ENCODE results near the gene MXRA8.

GRCh38 chr1:1330366-1331067 lies 27.8 kb downstream of the MXRA8 start:
- no peak for TF ChIP-seq MAX (IDR thresholded peaks at IDR 0.05; ENCODE audit: insufficient read depth, insufficient read length)
- no peak for TF ChIP-seq FOS (IDR thresholded peaks at IDR 0.05; ENCODE audit: borderline replicate concordance, insufficient read depth, low read length)
- no peak for TF ChIP-seq POLR2A (IDR thresholded peaks at IDR 0.05; ENCODE audit: low read depth, low read length)
- no peak for TF ChIP-seq CTCF (IDR thresholded peaks at IDR 0.05; ENCODE audit: extremely low read depth in 1 of 2, insufficient read depth in 1 of 2, low read depth in 1 of 2, low read length in 2 of 2)
- TF ChIP-seq POLR2AphosphoS5 (IDR thresholded peaks at IDR 0.05; ENCODE audit: insufficient read depth, low read depth, low read length) = no peak
- no peak for TF ChIP-seq JUN (IDR thresholded peaks at IDR 0.05; ENCODE audit: borderline replicate concordance, insufficient read depth, insufficient read length, low read depth)
- no peak for TF ChIP-seq EZH2 (IDR thresholded peaks at IDR 0.05; ENCODE audit: borderline replicate concordance, low read depth, low read length, severe bottlenecking)
- TF ChIP-seq GATA2 (IDR thresholded peaks at IDR 0.05; ENCODE audit: insufficient read depth, insufficient read length, low read depth, low read length) = no peak
- TF ChIP-seq MYC (IDR thresholded peaks at IDR 0.05; ENCODE audit: low read depth, low read length) = no peak

All from endothelial cell of umbilical vein (primary cell).